HG03378 (cell line): ENCODE results near the gene CUL4A.
"Not testable (repeated sequence)": the region's sequence is repeated elsewhere in the genome, so short reads cannot be mapped to it uniquely, and the experiment has no call there.

ENCODE experiments used
- ATAC-seq: cut with Tn5 transposase; IDR thresholded peaks from one replicate; pipeline ENCODE4 v1.9.1; 2021; ENCODE audit warnings: mild to moderate bottlenecking, moderate library complexity; ENCODE audit not compliant: unreplicated experiment

CUL4A gene

DNA sequence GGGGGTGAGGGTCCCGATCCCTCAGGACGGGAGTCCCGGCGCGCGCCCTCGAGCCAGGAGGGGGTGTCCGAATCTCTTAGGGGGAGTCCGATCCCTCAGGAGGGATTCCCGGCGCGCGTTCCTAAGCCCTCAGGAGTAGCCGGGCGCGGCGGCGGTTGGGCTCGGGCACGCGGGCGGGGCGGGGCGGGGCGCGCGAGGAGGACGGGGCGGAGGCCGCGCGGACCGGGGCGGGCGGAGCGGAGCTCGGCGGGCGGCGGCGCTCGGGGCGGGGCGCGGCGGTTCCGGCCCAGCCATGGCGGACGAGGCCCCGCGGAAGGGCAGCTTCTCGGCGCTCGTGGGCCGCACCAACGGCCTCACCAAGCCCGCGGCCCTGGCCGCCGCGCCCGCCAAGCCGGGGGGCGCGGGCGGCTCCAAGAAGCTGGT lies at the start of gene CUL4A:
CUL4A (plus strand) TSS at position 278 of the 423 bp plus-strand sequence; CDS start at position 293, 15 bp downstream.
- peak; percentile 24 for ATAC-seq

DNA sequence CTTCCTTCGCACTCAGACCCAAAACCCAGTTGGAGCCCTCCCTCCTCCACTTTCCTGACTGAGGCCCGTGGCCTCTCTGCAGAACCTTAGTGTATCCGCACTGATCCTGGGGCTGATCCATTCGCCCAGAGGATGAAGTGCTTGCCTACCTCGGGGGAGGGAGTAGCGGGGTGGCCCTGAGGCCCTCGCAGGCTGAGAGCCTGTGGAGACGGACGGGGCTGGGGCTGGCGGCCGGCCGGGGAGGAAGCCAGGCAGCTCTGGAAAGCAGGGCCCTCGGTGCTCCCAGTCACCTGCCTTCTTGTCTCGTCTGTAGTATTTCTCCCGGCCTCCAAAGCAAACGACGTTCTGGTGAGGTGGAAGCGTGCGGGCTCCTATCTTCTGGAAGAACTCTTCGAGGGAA lies 49.7 kb upstream of the CUL4A start:
- no peak for ATAC-seq

DNA sequence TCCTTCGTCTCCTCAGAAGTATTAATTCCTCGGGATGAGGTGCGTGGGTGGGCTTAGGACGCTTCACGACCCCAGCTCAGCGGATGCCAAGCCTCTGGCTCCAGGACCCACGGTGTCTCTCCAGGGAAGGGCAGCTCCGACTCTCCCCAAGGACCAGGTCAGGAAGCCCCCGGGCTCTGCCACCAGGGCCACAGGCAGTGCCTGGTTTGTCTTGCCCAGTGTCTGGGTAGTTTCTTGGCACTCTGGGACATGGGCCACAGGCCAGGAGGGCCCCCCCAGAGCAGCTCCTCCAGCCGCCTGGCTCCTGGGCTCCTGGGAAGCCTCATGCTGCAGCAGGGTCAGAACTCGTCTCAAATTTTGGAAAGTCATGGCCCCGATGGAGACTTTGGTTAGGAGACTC lies 48.4 kb upstream of the CUL4A start:
- no peak for ATAC-seq

DNA sequence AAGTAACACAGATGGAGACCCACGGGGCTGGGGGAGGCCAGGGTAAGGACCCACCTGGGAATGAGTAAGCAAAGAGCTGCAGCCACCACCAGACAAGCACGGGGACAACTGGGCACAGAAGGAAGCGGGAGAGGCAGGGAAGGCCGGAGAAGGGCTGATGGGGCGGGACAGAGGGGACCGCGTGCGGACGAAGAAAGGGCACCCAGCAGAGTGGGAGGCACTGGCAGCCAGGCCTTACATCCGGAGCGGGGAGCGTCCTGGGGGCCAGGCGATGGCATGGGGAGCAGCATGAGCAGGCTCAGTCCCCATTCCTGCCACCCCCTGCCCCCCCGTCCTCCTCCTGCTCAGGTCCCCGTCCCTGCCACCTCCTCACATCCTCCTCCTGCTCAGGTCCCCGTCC lies 48.0 kb upstream of the CUL4A start:
- no peak for ATAC-seq

DNA sequence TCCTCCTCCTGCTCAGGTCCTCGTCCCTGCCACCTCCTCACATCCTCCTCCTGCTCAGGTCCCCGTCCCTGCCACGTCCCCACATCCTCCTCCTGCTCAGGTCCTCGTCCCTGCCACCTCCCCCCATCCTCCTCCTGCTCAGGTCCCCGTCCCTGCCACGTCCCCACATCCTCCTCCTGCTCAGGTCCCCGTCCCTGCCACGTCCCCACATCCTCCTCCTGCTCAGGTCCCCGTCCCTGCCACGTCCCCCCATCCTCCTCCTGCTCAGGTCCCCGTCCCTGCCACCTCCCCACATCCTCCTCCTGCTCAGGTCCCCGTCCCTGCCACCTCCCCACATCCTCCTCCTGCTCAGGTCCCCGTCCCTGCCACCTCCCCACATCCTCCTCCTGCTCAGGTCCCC lies 47.4 kb upstream of the CUL4A start:
- not testable (repeated sequence) for ATAC-seq

DNA sequence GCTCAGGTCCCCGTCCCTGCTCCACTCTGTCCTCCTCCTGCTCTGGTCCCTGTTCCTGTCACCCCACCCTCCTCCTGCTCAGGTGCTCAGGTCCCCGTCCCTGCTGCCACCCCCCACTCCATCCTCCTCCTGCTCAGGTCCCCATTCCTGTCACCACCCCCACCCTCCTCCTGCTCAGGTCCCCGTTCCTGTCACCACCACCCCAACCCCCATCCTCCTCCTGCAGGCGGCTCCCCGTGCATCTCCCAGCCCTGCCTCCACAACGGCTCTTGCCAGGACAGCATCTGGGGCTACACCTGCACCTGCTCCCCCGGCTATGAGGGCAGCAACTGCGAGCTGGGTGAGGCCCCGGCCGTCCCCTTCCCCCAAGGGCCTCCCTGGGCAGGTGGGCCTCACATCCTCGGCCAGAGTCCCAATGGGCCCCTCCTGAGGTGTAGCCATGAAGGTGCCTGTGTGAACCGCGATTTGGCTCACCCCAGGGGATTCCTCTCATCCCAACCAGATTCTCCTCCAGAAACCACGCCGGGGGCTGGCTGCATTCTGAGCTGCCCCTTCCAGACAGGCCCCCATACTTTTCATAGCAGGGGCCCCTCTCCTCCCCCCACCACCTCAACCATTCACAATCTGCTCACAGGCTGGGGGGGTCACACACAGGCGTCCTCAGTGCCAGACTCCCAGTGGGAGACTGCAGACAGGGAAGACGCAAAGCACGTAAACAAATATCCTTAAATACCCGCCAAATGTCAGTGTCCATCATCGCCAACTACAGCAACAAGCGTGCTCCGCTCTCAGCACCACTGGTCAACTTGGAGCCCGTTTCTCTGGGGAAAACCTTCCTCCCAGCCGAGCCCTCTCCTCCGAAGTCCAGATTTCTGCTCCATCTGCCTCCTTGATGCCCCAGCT lies 46.4 kb upstream of the CUL4A start:
- ATAC-seq = no peak

DNA sequence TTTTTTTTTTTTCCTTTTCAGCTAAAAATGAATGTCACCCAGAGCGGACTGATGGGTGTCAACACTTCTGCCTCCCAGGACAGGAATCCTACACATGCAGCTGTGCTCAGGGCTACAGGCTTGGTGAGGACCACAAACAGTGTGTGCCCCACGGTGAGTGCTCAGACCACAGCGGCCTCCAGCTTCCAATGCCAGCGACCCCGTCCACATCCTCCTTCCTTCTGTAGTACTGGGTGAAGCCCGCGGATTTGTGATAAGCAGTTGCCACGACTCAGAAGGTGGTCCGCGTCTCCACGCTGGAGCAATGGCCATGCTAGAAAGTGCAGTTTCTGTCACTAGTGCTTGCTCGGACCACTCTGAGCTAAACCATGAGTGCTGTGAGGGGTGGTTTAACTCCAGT lies 44.9 kb upstream of the CUL4A start:
- no peak for ATAC-seq

DNA sequence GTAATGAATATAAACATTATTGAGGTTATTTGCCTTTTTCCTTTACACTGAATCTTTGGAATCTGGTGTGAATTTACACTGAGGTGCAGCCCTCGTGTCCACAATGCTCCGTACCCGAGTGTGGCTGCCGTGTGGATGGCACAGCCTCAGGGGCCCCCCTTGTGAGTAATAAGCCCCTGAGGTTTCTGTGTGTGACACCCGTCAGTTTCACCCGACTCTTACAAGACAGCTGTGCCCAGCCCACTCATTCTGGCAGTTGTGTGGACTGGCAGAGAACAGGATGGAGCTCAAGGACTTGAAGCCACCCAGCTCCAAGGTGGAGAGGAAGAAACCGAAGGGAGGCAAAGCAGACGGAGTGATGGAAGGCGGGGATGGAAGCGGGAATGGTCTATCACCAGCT lies 43.1 kb upstream of the CUL4A start:
- no peak for ATAC-seq

DNA sequence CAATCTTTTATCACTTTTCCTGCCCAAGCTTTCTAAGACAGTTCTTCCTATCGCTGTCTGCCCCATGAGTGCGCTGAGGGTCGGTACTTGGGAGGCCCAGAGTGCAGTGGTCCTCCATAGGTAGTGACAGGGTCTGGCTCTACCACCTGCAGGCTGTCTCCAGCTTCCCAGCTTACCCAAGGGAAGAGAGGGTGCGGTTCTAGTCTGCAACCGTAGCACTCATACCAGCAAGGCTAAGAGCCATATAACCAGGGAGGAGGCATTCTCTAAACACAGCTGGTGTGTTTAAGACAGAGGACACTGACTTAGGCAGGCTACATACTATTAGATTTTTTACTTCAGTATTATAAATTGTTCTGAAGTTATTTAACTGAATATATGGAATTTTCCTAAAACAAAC lies 42.7 kb upstream of the CUL4A start:
- ATAC-seq = no peak

DNA sequence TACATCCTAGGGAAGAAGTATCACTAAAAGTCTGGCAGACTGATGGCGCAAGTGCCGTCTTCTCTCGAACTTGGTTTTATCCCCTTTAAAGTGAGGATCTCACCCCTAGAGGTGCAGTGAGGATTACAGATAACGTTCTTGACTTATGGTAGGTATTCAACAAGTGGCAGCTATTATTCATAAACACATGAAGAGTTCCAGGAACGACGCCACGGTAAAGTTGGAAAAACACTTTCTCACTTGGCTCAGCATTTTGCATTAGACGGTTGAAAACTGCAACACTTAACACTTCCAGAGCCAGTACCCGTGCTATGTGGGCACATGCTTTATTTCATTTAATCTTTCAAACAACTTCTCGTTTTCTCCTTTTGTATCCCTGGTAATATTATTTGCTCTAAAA lies 42.3 kb upstream of the CUL4A start:
- ATAC-seq = no peak

DNA sequence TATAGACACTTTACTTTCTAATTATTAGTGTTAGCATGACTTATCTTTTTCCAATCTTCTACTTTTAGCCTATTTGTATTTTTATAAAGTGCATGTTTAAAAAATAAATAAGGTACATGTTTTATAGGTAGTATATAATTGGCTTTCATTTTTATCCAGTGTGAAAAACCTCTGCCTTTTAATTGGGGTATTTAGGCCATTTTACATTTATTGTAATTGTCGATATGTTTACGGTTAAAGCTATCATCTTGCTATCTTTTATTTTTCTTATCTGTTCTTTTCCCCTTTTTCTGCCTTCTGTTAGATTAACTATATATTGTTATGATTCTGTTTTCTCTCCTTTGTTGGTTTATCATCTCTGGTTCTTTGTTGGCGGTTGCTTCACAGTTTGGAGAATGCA lies 41.8 kb upstream of the CUL4A start:
- ATAC-seq = no peak

DNA sequence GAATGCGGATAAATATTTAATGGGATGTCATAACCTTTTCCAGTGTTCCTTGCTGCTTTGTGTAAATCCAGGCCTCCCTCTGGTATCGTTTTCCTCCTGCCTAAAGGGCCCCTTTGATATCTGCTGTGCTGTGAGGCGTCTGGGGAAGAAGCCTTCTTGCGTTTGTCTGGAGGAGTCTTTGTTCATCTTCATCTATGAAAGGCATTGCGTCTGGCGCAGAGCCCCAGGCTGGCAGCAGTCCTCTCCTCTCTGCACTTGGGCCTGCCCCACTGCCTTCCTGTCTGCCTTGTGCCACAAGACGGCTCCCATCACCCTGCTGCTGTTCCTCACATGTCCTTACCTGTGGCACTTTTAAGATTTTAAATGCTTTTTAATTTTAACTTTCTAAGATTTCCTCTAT lies 41.2 kb upstream of the CUL4A start:
- no peak for ATAC-seq

DNA sequence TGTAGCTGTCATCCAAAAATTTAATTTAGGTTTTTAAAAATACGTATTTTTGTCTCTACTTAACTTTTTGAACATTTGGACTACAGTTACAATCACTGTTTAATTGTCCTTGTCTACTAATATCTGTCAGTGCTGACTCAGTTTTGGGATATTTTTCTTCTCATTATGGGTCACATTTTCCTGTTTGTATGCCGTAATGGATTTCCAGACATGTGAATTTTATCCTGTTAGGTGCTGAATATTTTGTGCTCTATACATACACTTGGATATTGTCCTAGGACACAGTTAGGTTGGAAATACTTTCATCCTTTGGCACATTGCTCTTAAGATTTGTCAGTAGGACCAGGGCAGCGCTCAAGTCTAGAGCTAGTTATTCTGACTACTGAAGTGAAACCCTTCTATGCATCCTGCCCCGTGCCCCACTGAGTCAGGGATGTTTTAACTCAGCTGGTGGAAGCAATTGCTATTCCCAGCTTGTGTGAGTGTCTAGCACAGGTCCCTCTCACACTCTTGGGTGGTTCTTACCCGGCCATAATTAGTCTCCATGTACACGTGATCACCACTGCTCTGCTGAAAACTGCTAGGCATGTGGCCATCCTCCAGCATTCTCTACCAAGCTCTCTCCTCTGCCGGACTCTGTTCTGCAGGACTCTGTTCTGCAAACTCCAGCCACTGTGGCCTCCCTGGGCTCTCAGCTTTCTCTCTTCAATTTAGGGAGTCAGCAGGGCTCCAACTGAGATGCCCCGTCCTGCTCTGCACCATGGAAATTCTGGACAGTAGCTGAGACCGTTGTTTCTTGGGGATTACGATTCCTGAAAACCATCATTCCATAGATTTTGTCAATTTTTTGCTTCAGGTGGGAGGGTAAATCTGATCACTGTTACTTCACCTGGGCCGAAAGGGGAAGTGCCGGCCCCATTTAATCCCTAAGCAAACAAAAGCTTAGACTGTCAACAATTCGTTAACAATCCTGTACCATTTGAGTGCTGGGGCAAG lies 39.8 kb upstream of the CUL4A start:
- no peak for ATAC-seq

DNA sequence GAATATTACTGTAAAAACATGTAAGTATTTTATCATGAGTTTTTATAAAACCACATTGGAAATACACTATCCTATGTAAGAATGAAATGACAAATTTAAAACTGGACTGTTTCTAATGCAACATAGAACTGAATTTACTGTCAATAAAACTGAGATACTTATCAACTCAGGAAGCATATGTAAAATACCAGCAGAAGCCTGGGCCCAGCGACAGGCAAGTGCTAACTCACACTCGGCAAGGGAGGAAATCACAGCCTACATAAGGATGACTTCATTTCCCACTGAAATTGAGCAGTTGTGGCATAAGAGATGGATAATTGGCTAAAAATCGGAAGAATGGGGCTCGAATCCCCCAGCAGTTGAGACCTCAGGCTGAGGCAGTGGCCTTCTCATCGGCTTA lies 38.9 kb upstream of the CUL4A start:
- no peak for ATAC-seq

DNA sequence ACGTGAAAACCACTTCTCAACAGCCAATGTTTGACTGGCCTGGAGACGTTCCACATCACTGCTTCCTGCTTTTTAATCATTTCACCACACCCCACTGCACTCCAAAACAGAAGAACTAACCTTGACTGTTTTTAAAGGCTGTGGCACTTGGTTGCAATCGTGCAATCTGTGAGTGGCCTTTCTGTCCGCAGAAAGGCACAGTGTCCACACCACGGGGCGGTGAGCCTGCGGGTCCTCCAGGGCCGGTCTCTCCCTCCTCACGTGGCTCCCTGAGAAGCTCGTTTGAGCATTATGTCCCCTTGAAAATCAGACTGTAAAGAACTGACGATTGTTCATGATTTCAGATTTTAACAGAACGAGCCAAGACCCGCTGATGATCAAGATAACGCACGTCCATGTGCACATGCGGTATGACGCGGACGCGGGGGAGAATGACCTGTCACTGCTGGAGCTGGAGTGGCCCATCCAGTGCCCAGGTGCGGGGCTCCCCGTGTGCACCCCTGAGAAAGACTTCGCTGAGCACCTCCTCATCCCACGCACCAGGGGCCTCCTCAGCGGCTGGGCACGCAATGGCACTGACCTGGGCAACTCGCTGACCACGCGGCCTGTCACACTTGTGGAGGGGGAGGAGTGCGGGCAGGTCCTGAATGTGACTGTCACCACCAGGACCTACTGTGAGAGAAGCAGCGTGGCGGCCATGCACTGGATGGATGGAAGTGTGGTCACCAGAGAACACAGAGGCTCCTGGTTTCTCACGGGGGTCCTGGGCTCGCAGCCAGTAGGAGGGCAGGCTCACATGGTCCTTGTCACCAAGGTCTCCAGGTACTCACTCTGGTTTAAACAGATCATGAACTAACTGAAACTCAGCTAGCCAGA lies 37.9 kb upstream of the CUL4A start:
- no peak for ATAC-seq

DNA sequence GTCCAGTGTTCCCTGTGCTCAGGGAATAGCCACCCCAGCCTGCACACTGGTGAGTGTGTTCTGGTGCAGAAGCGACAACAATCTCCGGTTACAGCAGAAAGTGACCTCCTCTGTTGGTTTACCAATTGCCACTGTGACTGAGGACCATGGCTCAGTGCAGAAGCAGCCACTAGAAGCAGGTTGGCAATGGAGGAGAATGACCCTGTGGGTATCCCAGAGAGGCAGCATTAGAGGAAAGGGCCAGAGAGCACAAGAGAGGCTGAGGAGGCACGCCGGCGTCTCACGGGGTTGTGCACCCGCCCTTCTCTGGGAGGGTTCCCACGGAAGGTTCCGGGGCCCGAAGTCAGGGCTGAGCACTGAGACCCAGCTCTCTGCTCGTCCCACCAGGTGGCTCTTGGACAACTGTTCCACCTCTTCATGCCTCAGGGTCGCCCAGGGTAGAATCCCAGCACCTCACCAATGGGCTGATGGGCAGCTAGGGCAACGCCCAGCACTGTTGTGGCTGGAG lies 36.9 kb upstream of the CUL4A start:
- no peak for ATAC-seq

DNA sequence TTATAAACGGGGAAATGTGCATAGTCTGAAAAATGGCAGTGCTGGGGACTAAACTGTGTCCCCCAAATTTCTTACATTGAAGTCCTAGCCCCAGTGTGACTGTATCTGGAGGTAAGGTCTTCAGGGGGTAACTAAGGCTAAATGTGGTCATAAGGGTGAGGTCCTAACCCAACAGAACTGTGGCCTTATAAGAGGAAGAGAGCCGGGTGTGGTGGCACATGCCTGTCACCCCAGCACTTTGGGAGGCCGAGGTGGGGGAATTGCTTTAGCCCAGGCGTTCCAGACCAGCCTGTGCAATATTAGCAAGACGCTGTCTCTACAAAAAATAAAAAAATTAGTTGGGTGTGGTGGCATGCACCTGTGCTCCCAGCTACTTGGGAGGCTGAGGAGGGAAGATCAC lies 33.1 kb upstream of the CUL4A start:
- ATAC-seq = no peak

DNA sequence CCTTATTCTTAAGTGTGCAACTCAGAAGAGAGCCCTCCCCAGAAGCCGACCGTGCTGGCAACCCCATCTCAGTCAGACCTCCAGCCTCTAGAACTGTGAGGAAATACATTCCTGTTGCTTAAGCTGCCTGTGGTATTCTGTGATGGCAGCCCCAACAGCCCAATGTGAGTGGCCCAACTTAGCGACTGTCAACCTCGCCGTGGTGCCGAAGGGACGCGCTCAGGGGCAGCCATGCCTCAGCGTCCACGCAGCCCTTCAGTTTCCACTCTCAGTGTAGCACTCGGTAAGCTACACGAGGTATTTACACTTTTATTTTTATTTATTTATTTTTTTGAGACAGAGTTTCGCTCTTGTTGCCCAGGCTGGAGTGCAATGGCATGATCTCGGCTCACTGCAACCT lies 32.6 kb upstream of the CUL4A start:
- ATAC-seq = no peak

DNA sequence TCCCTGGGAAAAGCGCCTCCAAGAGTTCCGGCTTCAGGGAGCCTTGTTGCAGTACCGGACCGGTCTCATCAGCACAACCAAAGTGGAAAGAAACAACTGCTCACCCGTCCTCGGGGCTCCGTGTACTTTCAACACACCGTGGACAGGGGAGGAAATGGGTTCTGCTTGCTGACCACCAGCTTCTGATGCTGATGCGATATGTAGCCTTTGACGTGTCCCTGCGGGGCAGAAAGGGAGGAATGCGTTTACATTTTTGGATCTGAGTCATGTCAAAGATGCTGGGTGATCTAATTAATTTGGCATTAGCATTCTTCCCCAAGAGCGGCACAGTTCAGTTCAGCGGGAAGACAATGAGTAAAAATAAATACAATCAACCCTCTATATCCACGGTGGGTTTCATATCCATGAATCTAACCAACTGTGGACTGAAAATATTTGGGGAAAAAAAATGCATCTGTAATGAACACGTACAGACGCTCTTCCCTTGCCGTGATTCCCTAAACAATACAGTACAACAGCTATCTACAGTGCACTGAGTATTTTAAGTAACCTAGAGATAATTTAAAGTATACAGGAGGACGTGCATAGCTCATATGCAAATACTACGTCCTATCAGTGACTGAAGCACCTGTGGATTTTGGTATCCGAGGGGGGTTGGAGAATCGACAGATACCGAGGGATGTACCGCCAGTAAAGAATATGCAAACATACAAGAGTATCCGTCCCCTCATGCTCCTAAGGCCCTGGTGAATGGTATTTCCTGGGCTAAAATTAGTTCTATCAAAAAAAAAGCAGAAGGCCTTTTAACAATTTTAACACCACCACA lies 31.1 kb upstream of the CUL4A start:
- ATAC-seq = no peak

DNA sequence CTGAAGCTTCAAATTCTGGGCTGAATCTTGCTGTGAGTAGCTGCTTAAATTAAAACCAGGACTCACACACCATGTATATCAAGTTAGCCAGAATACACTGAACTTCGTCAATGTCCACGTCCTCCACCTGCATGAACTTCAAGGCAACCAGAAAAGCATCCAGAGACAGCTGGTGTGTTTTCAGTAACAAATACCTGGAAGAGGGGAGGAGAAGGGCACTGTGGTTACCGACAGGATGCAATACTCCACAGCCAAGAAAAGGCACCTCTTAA lies 30.6 kb upstream of the CUL4A start:
- ATAC-seq = no peak
